Measurements from ENCODE around the gene OAT.
A peak's percentile ranks its signal among the peaks of the same experiment; 100 is the strongest.

OAT gene

GRCh38 chr10:124416733-124417132 is 2.0 kb downstream of the OAT start:
- peak; percentile 26 for DNase-seq (ENCODE audit: low spot score)
- TF ChIP-seq CTCF (IDR thresholded peaks at IDR 0.05), result no peak
- Histone ChIP-seq H3K4me3 (peak overlapping the region; percentile 32), H3K27ac (peak overlapping the region; percentile 65 to 75)

- DNase-seq (ENCODE audit: low spot score), result peak; percentile 58
- Histone ChIP-seq H3K4me3 (peak overlapping the region; percentile 32), H3K27ac (peak overlapping the region; percentile 65 to 75)
- no peak for TF ChIP-seq CTCF (IDR thresholded peaks at IDR 0.05)
Observed at GRCh38 chr10:124415210-124415609, 3.5 kb downstream of the OAT start.

- DNase-seq (ENCODE audit: low spot score), result no peak
- H3K27ac ChIP-seq, result peak overlapping the region; percentile 65 to 76
- peak overlapping the region; percentile 35 for H3K4me3 ChIP-seq
- TF ChIP-seq CTCF (IDR thresholded peaks at IDR 0.05), result no peak
Observed at GRCh38 chr10:124414076-124414475, 4.6 kb downstream of the OAT start.

GRCh38 chr10:124409696-124410095 is 9.0 kb downstream of the OAT start:
- no peak for DNase-seq (ENCODE audit: low spot score)
- TF ChIP-seq CTCF (IDR thresholded peaks at IDR 0.05), result no peak
- Histone ChIP-seq H3K4me3 (no peak overlapping the region), H3K27ac (no peak overlapping the region)

- no peak for DNase-seq (ENCODE audit: low spot score)
- no peak for TF ChIP-seq CTCF (IDR thresholded peaks at IDR 0.05)
- Histone ChIP-seq H3K27ac (no peak overlapping the region), H3K4me3 (no peak overlapping the region)
Observed at GRCh38 chr10:124408357-124408756, 10.4 kb downstream of the OAT start.

- Histone ChIP-seq H3K27ac (no peak overlapping the region), H3K4me3 (no peak overlapping the region)
- no peak for DNase-seq (ENCODE audit: low spot score)
- no peak for TF ChIP-seq CTCF (IDR thresholded peaks at IDR 0.05)
Observed at GRCh38 chr10:124407456-124407855, 11.3 kb downstream of the OAT start.

- DNase-seq (ENCODE audit: low spot score), result peak; percentile 54
- peak; percentile 34 for TF ChIP-seq CTCF (IDR thresholded peaks at IDR 0.05)
- no peak overlapping the region for H3K27ac ChIP-seq
Observed at GRCh38 chr10:124403548-124403947, 15.2 kb downstream of the OAT start.

More at GRCh38 chr10:124403548-124403947, 15.2 kb downstream of the OAT start:
- no peak overlapping the region for H3K4me3 ChIP-seq
